Fibroblast of lung (primary cell): ENCODE results near the gene SDCCAG8. TPM values are rescaled to one million over a fixed set of nuclear protein-coding genes. Genes with fewer than 3 reads are reported as not detected.

Experiments
- DNase-seq, 2 donors: peaks; one replicate each; pipeline versions ENCODE4 v3.0.0 to v3.0.0-alpha.2; 2010; ENCODE audit warnings: low read depth in 2 of 2
- H2AFZ ChIP-seq: 2 replicates; pipeline ENCODE4 v1.5.1; 2012; ENCODE audit warnings: low read length, control low read depth, inconsistent platforms
- H3K27ac ChIP-seq: 2 replicates; pipeline ENCODE4 v1.5.1; 2011; ENCODE audit warnings: low read length, control low read depth; ENCODE audit not compliant: insufficient read depth
- H3K27me3 ChIP-seq: 2 replicates; pipeline ENCODE4 v1.5.1; 2011; ENCODE audit warnings: mild to moderate bottlenecking, low read length; ENCODE audit not compliant: control insufficient read depth, insufficient read depth
- H3K36me3 ChIP-seq: 2 replicates; pipeline ENCODE4 v1.5.1; 2011; ENCODE audit warnings: low read length; ENCODE audit not compliant: control insufficient read depth, insufficient read depth
- H3K4me1 ChIP-seq: 2 replicates; pipeline ENCODE4 v1.5.1; 2011; ENCODE audit warnings: low read length; ENCODE audit not compliant: control insufficient read depth, insufficient read depth; ENCODE audit errors: extremely low read depth
- H3K4me2 ChIP-seq: 2 replicates; pipeline ENCODE4 v1.5.1; 2011; ENCODE audit warnings: low read length, control low read depth; ENCODE audit not compliant: insufficient read depth; ENCODE audit errors: extremely low read depth
- H3K4me3 ChIP-seq, 4 experiments: fragments of 200-600 bp in 1 of 4; sonication (generic) in 1 of 4; replicated peaks in 1 of 4; 2 replicates each; pipeline ENCODE4 v1.5.1; 2011 to 2016; ENCODE audit warnings: low read length in 4 of 4, low read depth in 3 of 4, mild to moderate bottlenecking in 3 of 4, control low read depth in 2 of 4, inconsistent platforms in 1 of 4, mixed read lengths in 1 of 4; ENCODE audit not compliant: insufficient read depth in 1 of 4; ENCODE audit errors: control extremely low read depth in 1 of 4
- H3K79me2 ChIP-seq: 2 replicates; pipeline ENCODE4 v1.5.1; 2012; ENCODE audit warnings: mild to moderate bottlenecking, low read length, inconsistent platforms; ENCODE audit not compliant: control insufficient read depth, insufficient read depth
- H3K9ac ChIP-seq: 2 replicates; pipeline ENCODE4 v1.5.1; 2011; ENCODE audit warnings: mild to moderate bottlenecking, low read length, control low read depth; ENCODE audit not compliant: insufficient read depth
- H3K9me3 ChIP-seq: 2 replicates; pipeline ENCODE4 v1.5.1; 2012; ENCODE audit warnings: low read depth, low read length; ENCODE audit not compliant: control insufficient read depth, insufficient read depth
- H4K20me1 ChIP-seq: 2 replicates; pipeline ENCODE4 v1.5.1; 2011; ENCODE audit warnings: low read length; ENCODE audit not compliant: control insufficient read depth, insufficient read depth; ENCODE audit errors: extremely low read depth
- CTCF ChIP-seq, 2 donors: IDR thresholded peaks in 1 of 2; conservative IDR thresholded peaks in 1 of 2; 1 replicate in 1 of 2; 2 replicates in 1 of 2; pipeline ENCODE4 v1.5.1; 2011 to 2012; ENCODE audit warnings: low read length in 2 of 2, control low read depth in 1 of 2, inconsistent platforms in 1 of 2, low read depth in 1 of 2, mild to moderate bottlenecking in 1 of 2
- EZH2 ChIP-seq: IDR thresholded peaks from 2 replicates; pipeline ENCODE4 v1.5.1; 2012; ENCODE audit warnings: low read length, control low read depth, mild to moderate bottlenecking; ENCODE audit errors: missing control alignments
- polyA plus RNA-seq, 2 donors: library from polyadenylated mRNA; depleted of rRNA in 1 of 2; stranded (reverse) in 1 of 2; unstranded in 1 of 2; fragments of >200 nt; gene quantifications; 2 replicates each; pipeline ENCODE4 v1.2.1, GENCODE V29; 2011 to 2012; ENCODE audit warnings: missing spikeins in 1 of 2
- total RNA-seq: library from RNA; depleted of rRNA; stranded (reverse); fragments of >200 nt; gene quantifications from 2 replicates; pipeline ENCODE4 v1.2.1, GENCODE V29; 2014

Gene SDCCAG8
- total and polyA plus RNA-seq, 2 donors (not counting 1 experiment from before 2014, with no cell fraction given) = 34.8 to 53.2 TPM

- Histone ChIP-seq H4K20me1 (no peaks in the 10 kb centered on the region), H3K27me3 (no peaks in the 10 kb centered on the region), H3K4me2 (no peak overlapping the region), H3K27ac (peak overlapping the region; percentile 23), H3K4me1 (peaks cover 7% of the 10 kb centered on the region), H3K9me3 (no peaks in the 10 kb centered on the region), H3K79me2 (peaks cover 97% of the 10 kb centered on the region), H3K9ac (no peak overlapping the region), H2AFZ (no peak overlapping the region), H3K4me3 (no peak overlapping the region), H3K36me3 (no peaks in the 10 kb centered on the region)
- DNase-seq = no peak
- TF ChIP-seq EZH2 = no peak
- no peak for TF ChIP-seq CTCF (conservative IDR thresholded peaks at IDR 0.05 in 1 of 2, IDR thresholded peaks at IDR 0.05 in 1 of 2; ENCODE audit: low read depth in 1 of 2, low read length in 2 of 2)
Measured at GRCh38 chr1:243244432-243244841, 11.4 kb upstream of the SDCCAG8 start.

DNA sequence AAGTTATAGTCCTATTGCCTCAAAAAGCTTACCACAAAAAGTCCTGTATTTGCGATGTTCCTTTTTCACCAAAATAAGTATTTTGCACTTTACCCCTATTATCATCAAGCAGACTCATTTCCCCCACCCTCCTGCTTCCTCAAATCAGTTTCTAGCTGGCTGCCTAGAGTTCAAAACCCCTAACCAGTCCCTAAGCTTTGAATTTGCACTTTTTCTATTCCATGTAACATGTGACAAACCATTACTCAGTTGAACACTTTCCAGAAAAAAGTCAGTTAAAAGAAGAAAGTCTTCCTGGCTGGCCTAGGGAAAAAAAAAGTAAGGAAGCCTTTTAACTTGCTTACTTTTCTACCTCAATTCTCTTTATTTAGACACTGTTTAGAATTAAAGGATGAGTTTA, 8.9 kb upstream of the SDCCAG8 start:
- Histone ChIP-seq H3K36me3 (no peaks in the 10 kb centered on the region), H3K4me2 (peak overlapping the region; percentile 25), H4K20me1 (no peaks in the 10 kb centered on the region), H3K79me2 (peaks cover 97% of the 10 kb centered on the region), H3K4me1 (peaks cover 7% of the 10 kb centered on the region), H3K27me3 (no peaks in the 10 kb centered on the region), H3K4me3 (no peak overlapping the region), H3K27ac (no peak overlapping the region), H3K9me3 (no peaks in the 10 kb centered on the region), H2AFZ (no peak overlapping the region), H3K9ac (no peak overlapping the region)
- peak; percentile 69 to 70 for DNase-seq
- no peak for TF ChIP-seq EZH2
- TF ChIP-seq CTCF (conservative IDR thresholded peaks at IDR 0.05 in 1 of 2, IDR thresholded peaks at IDR 0.05 in 1 of 2; ENCODE audit: low read depth in 1 of 2, low read length in 2 of 2) = no peak

DNA sequence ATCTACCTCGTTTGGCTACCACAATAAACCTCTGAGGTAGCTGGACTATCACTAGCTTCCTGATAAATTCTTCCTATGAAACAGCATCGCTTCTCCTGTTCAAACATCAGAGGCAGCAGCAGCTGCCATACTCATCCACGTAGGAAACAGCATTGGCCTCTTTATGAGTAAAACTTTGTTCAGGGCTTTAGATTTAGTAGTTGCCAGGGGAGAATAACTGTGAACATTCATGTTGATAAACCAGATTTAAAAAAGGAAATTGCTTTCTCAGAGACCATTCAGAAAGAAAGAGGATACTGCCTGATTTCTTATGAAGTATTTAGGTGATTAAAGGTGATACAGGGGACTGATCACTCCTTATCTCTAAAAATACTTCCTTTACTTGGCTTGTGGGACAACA, 7.9 kb upstream of the SDCCAG8 start:
- no peaks in the 10 kb centered on the region for H4K20me1 ChIP-seq

More for the DNA sequence above, 7.9 kb upstream of the SDCCAG8 start:
- Histone ChIP-seq H3K9me3 (no peaks in the 10 kb centered on the region), H3K4me3 (no peak overlapping the region), H3K36me3 (no peaks in the 10 kb centered on the region), H3K4me2 (no peak overlapping the region), H3K9ac (no peak overlapping the region), H3K27me3 (no peaks in the 10 kb centered on the region), H3K79me2 (peaks cover 98% of the 10 kb centered on the region), H3K27ac (peak overlapping the region; percentile 10), H3K4me1 (peaks cover 7% of the 10 kb centered on the region), H2AFZ (no peak overlapping the region)
- TF ChIP-seq EZH2 = no peak
- no peak for TF ChIP-seq CTCF (conservative IDR thresholded peaks at IDR 0.05 in 1 of 2, IDR thresholded peaks at IDR 0.05 in 1 of 2; ENCODE audit: low read depth in 1 of 2, low read length in 2 of 2)
- DNase-seq = no peak
